MG63 (cell line): ENCODE results near the gene NELFE. TPM values are rescaled to one million over a fixed set of nuclear protein-coding genes. Genes with fewer than 3 reads are reported as not detected.
"Not testable (repeated sequence)": the region's sequence is repeated elsewhere in the genome, so short reads cannot be mapped to it uniquely, and the experiment has no call there.

Source experiments
- DNase-seq: peaks from one replicate; pipeline ENCODE4 v3.0.0-alpha.2; 2020
- H3K27me3 ChIP-seq: fragments of 250-450 bp; sonication (Bioruptor Pico); 2 replicates; pipeline ENCODE4 v1.5.1; 2020; ENCODE audit warnings: mild to moderate bottlenecking, moderate library complexity
- H3K36me3 ChIP-seq: fragments of 250-450 bp; sonication (Bioruptor Pico); 2 replicates; pipeline ENCODE4 v1.5.1; 2020; ENCODE audit warnings: mild to moderate bottlenecking, moderate library complexity
- H3K4me3 ChIP-seq: fragments of 250-450 bp; sonication (Bioruptor Pico); 2 replicates; pipeline ENCODE4 v1.5.1; 2020; ENCODE audit warnings: mild to moderate bottlenecking, moderate library complexity
- H3K9me3 ChIP-seq: fragments of 250-450 bp; sonication (Bioruptor Pico); 2 replicates; pipeline ENCODE4 v1.5.1; 2020; ENCODE audit warnings: mild to moderate bottlenecking, moderate library complexity
- total RNA-seq: library from RNA; depleted of rRNA; stranded (reverse); fragments of >200 nt; shearing (Covaris generic); gene quantifications from 2 replicates; pipeline ENCODE4 v1.2.3, GENCODE V29; 2014; ENCODE audit warnings: low replicate concordance; rRNA removed

The NELFE gene
- total RNA-seq, 1 experiment from 2014 or later, result 131 TPM

- H3K9me3 ChIP-seq, result no peaks in the 10 kb centered on the region
- H3K4me3 ChIP-seq, result no peak overlapping the region
- no peaks in the 10 kb centered on the region for H3K36me3 ChIP-seq
- H3K27me3 ChIP-seq, result no peaks in the 10 kb centered on the region
- no peak for DNase-seq
Observed at GRCh38 chr6:31911826-31912585, 46.8 kb downstream of the NELFE start.

GRCh38 chr6:31909298-31909697 is 49.5 kb downstream of the NELFE start:
- not testable (repeated sequence) for H3K4me3 ChIP-seq, DNase-seq, H3K36me3 ChIP-seq, H3K27me3 ChIP-seq, H3K9me3 ChIP-seq

- Histone ChIP-seq H3K36me3 (no peaks in the 10 kb centered on the region), H3K27me3 (no peaks in the 10 kb centered on the region), H3K4me3 (no peak overlapping the region), H3K9me3 (no peaks in the 10 kb centered on the region)
- no peak for DNase-seq
Observed at GRCh38 chr6:31908791-31909190, 50.0 kb downstream of the NELFE start.

- H3K4me3 ChIP-seq, H3K27me3 ChIP-seq, H3K9me3 ChIP-seq, DNase-seq, H3K36me3 ChIP-seq: not testable (repeated sequence)
Observed at GRCh38 chr6:31908255-31908654, 50.5 kb downstream of the NELFE start.

GRCh38 chr6:31907158-31907813 is 51.5 kb downstream of the NELFE start:
- no peak overlapping the region for H3K4me3 ChIP-seq
- no peaks in the 10 kb centered on the region for H3K36me3 ChIP-seq
- no peak for DNase-seq
- H3K9me3 ChIP-seq, result no peaks in the 10 kb centered on the region
- H3K27me3 ChIP-seq, result no peaks in the 10 kb centered on the region

- not testable (repeated sequence) for DNase-seq, H3K36me3 ChIP-seq, H3K27me3 ChIP-seq, H3K9me3 ChIP-seq, H3K4me3 ChIP-seq
Observed at GRCh38 chr6:31906727-31907126, 52.0 kb downstream of the NELFE start.

- H3K27me3 ChIP-seq, result no peaks in the 10 kb centered on the region
- no peak for DNase-seq
- H3K36me3 ChIP-seq, result no peaks in the 10 kb centered on the region
- H3K4me3 ChIP-seq, result no peak overlapping the region
- H3K9me3 ChIP-seq, result no peaks in the 10 kb centered on the region
Observed at GRCh38 chr6:31906122-31906521, 52.6 kb downstream of the NELFE start.

GRCh38 chr6:31905041-31905440 is 53.7 kb downstream of the NELFE start:
- H3K4me3 ChIP-seq, result no peak overlapping the region
- H3K36me3 ChIP-seq, result no peaks in the 10 kb centered on the region
- DNase-seq, result no peak
- no peaks in the 10 kb centered on the region for H3K9me3 ChIP-seq
- H3K27me3 ChIP-seq, result no peaks in the 10 kb centered on the region

- H3K36me3 ChIP-seq, result no peaks in the 10 kb centered on the region
- DNase-seq, result no peak
- H3K27me3 ChIP-seq, result no peaks in the 10 kb centered on the region
- H3K4me3 ChIP-seq, result no peak overlapping the region
- H3K9me3 ChIP-seq, result no peaks in the 10 kb centered on the region
Observed at GRCh38 chr6:31903957-31904356, 54.8 kb downstream of the NELFE start.

Other genes with a start within 250 kb of the NELFE start
- gene LY6G6D, start 243.6 kb downstream of the NELFE start, total RNA-seq, result not detected in 2 replicates
- not detected in 2 replicates for gene LY6G6C, start 237.2 kb downstream of the NELFE start, total RNA-seq
- not detected in 2 replicates for gene MPIG6B, start 235.6 kb downstream of the NELFE start, total RNA-seq
- 24.6 and 31.9 TPM in 2 replicates for gene DDAH2, start 229.7 kb downstream of the NELFE start, total RNA-seq
- 571 and 764 TPM in 2 replicates for gene CLIC1, start 222.4 kb downstream of the NELFE start, total RNA-seq
- gene MSH5, start 219.0 kb downstream of the NELFE start, total RNA-seq, result 3.1 and 6.3 TPM in 2 replicates
- gene SAPCD1, start 196.3 kb downstream of the NELFE start, total RNA-seq, result 2.5 TPM in 1 of 2 replicates, not detected in the other
- gene VWA7, start 181.6 kb downstream of the NELFE start, total RNA-seq, result 0.13 and 0.84 TPM in 2 replicates
- 58.8 and 107 TPM in 2 replicates for gene VARS1, start 163.2 kb downstream of the NELFE start, total RNA-seq
- gene LSM2, start 152.0 kb downstream of the NELFE start, total RNA-seq, result 57.0 and 58.4 TPM in 2 replicates
- gene HSPA1L, start 143.7 kb downstream of the NELFE start, total RNA-seq, result 0.33 and 0.39 TPM in 2 replicates
- 32.5 and 71.8 TPM in 2 replicates for gene HSPA1A, start 143.4 kb downstream of the NELFE start, total RNA-seq
- 48.7 and 72.1 TPM in 2 replicates for gene HSPA1B, start 131.2 kb downstream of the NELFE start, total RNA-seq
- 11.7 and 14.6 TPM in 2 replicates for gene NEU1, start 96.2 kb downstream of the NELFE start, total RNA-seq
- not detected in 2 replicates for gene SLC44A4, start 80.0 kb downstream of the NELFE start, total RNA-seq
- gene EHMT2, start 61.3 kb downstream of the NELFE start, total RNA-seq, result 30.4 and 38.9 TPM in 2 replicates
- 0.67 and 9.3 TPM in 2 replicates for gene ZBTB12, start 56.9 kb downstream of the NELFE start, total RNA-seq
- 0.13 and 0.20 TPM in 2 replicates for gene C2, start 31.3 kb downstream of the NELFE start, total RNA-seq
- 2.2 and 6.9 TPM in 2 replicates for gene CFB, start 12.9 kb downstream of the NELFE start, total RNA-seq
- gene SKIC2, start 204 bp upstream of the NELFE start, total RNA-seq, result 22.9 and 25.2 TPM in 2 replicates
- 9.8 and 13.7 TPM in 2 replicates for gene DXO, start 13.2 kb upstream of the NELFE start, total RNA-seq
- gene C4A, start 23.1 kb upstream of the NELFE start, total RNA-seq, result 0.26 TPM in 1 of 2 replicates, not detected in the other
- gene C4B, start 55.8 kb upstream of the NELFE start, total RNA-seq, result 0.26 and 0.81 TPM in 2 replicates
- not detected in 2 replicates for gene CYP21A2, start 79.4 kb upstream of the NELFE start, total RNA-seq
- 0.44 and 3.6 TPM in 2 replicates for gene TNXB, start 150.4 kb upstream of the NELFE start, total RNA-seq
- 2.9 and 7.5 TPM in 2 replicates for gene ATF6B, start 169.3 kb upstream of the NELFE start, total RNA-seq
- gene FKBPL, start 171.3 kb upstream of the NELFE start, total RNA-seq, result 4.0 and 13.0 TPM in 2 replicates
- gene PRRT1, start 193.0 kb upstream of the NELFE start, total RNA-seq, result not detected in 2 replicates
- gene PPT2, start 195.2 kb upstream of the NELFE start, total RNA-seq, result 2.9 and 5.9 TPM in 2 replicates
- gene EGFL8, start 205.6 kb upstream of the NELFE start, total RNA-seq, result 1.0 and 2.8 TPM in 2 replicates
- 22.8 and 24.8 TPM in 2 replicates for gene AGPAT1, start 217.1 kb upstream of the NELFE start, total RNA-seq
- gene RNF5, start 219.4 kb upstream of the NELFE start, total RNA-seq, result 28.7 and 38.3 TPM in 2 replicates
- 1.4 TPM in 1 of 2 replicates, not detected in the other for gene AGER, start 225.3 kb upstream of the NELFE start, total RNA-seq
- 10.9 and 13.2 TPM in 2 replicates for gene PBX2, start 231.2 kb upstream of the NELFE start, total RNA-seq
- 0.10 and 0.20 TPM in 2 replicates for gene GPSM3, start 233.7 kb upstream of the NELFE start, total RNA-seq